ENCODE data around the gene NSUN2. TPM values are rescaled to one million over a fixed set of nuclear protein-coding genes. Genes with fewer than 3 reads are reported as not detected.

NSUN2 gene
- polyA plus RNA-seq, 3 donors = 24.4 to 63.4 (median 25.6) TPM

DNA sequence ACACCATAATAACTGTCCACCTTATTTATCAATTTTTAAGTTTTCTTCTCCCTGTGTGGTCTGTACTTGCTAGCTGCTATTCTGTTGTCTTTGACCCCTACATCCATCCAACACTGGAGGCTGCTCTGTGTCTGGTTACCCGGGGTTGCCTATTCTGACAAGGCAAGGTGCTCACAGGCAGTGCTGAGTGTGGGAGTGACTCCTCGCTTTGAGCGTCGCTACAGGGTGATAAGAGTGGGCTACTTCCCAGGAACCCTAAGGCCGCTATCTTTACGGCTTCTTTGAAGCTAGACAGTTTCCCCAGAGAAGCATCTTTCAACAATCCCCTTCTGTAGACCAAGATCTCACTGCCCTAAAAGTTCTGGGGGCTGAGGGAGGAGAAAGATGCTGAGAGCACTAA is 35.3 kb downstream of the NSUN2 start:
- Mint-ChIP-seq H3K27ac (peak overlapping the region in 1 of 7 donors; percentile 62), H3K9me3 (peaks cover 0 to 1% (median 0%) of the 10 kb centered on the region in 7 donors), H3K36me3 (peaks cover 66 to 72% of the 10 kb centered on the region in 2 donors), H3K27me3 (ENCODE audit: low read depth in 3 of 3) (peaks cover 0 to 4% (median 0%) of the 10 kb centered on the region in 3 donors), H3K4me1 (peaks cover 4% of the 10 kb centered on the region), H3K4me3 (no peak overlapping the region)
- Histone ChIP-seq H3K27me3 (ENCODE audit: control insufficient read depth in 2 of 2, insufficient read depth in 2 of 2, low read length in 2 of 2) (no peaks in the 10 kb centered on the region), H3K36me3 (replicated peaks in 1 of 2; ENCODE audit: control insufficient read depth in 1 of 2, insufficient read depth in 2 of 2, low read length in 2 of 2) (peaks cover 46 to 64% of the 10 kb centered on the region in 2 donors), H3K27ac (ENCODE audit: low read depth in 1 of 2, low read length in 2 of 2) (no peak overlapping the region), H3K4me2 (replicated peaks; ENCODE audit: extremely low read depth, low read length, poor library complexity, severe bottlenecking) (no peak overlapping the region), H3K4me1 (ENCODE audit: control insufficient read depth in 1 of 2, insufficient read depth in 2 of 2, low read length in 2 of 2) (no peaks in the 10 kb centered on the region), H2AFZ (ENCODE audit: insufficient read depth, low read depth, low read length, poor library complexity, severe bottlenecking) (no peak overlapping the region), H4K20me1 (ENCODE audit: insufficient read depth, low read length) (no peaks in the 10 kb centered on the region), H3K4me3 (replicated peaks in 1 of 3; ENCODE audit: low read depth in 2 of 3, low read length in 3 of 3) (no peak overlapping the region), H3K9me3 (replicated peaks in 1 of 2; ENCODE audit: control insufficient read depth in 1 of 2, insufficient read depth in 1 of 2, low read length in 2 of 2) (no peaks in the 10 kb centered on the region), H3K79me2 (ENCODE audit: insufficient read depth, low read length) (no peaks in the 10 kb centered on the region), H3K9ac (ENCODE audit: insufficient read depth, low read length, poor library complexity, severe bottlenecking) (no peak overlapping the region)
- TF ChIP-seq, protein P1, sequence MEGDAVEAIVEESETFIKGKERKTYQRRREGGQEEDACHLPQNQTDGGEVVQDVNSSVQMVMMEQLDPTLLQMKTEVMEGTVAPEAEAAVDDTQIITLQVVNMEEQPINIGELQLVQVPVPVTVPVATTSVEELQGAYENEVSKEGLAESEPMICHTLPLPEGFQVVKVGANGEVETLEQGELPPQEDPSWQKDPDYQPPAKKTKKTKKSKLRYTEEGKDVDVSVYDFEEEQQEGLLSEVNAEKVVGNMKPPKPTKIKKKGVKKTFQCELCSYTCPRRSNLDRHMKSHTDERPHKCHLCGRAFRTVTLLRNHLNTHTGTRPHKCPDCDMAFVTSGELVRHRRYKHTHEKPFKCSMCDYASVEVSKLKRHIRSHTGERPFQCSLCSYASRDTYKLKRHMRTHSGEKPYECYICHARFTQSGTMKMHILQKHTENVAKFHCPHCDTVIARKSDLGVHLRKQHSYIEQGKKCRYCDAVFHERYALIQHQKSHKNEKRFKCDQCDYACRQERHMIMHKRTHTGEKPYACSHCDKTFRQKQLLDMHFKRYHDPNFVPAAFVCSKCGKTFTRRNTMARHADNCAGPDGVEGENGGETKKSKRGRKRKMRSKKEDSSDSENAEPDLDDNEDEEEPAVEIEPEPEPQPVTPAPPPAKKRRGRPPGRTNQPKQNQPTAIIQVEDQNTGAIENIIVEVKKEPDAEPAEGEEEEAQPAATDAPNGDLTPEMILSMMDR (IDR thresholded peaks at IDR 0.05) = no peak
- WGBS (ENCODE audit: insufficient coverage) = 100% methylated on average over 2 of the region's 6 CpGs
- DNase-seq = no peak
- intact Hi-C loops (cut with micrococcal nuclease) = no loop called here

DNA sequence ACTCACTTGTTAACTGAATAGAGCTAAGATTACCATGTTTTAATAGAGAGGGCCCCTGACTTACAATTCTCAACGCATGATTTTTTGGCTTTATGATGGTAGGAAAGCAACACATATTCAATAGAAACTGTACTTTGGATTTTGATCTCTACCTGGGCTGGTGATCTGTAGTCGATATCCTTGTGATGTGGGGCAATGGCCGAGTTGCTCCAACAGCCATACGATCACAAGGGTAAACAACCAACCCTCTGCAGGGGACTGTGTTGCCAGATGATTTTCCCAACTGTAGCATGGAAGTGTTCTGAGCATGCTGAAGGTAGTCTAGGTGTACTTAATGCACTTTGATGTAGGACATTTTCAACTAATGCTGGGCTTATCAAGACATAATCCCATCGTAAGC is 36.5 kb downstream of the NSUN2 start:
- H3K4me2 ChIP-seq (replicated peaks; ENCODE audit: extremely low read depth, low read length, poor library complexity, severe bottlenecking) = no peak overlapping the region
- no peak overlapping the region for H3K4me3 ChIP-seq (replicated peaks in 1 of 3; ENCODE audit: low read depth in 2 of 3, low read length in 3 of 3)
- no peak overlapping the region for H2AFZ ChIP-seq (ENCODE audit: insufficient read depth, low read depth, low read length, poor library complexity, severe bottlenecking)
- H3K4me1 ChIP-seq (ENCODE audit: control insufficient read depth in 1 of 2, insufficient read depth in 2 of 2, low read length in 2 of 2) = no peaks in the 10 kb centered on the region
- H3K27me3 ChIP-seq (ENCODE audit: control insufficient read depth in 2 of 2, insufficient read depth in 2 of 2, low read length in 2 of 2) = no peaks in the 10 kb centered on the region
- intact Hi-C loops (cut with micrococcal nuclease) = no loop called here
- H4K20me1 ChIP-seq (ENCODE audit: insufficient read depth, low read length) = no peaks in the 10 kb centered on the region
- WGBS (ENCODE audit: insufficient coverage) = 100% methylated on average over 4 of the region's 5 CpGs
- H3K36me3 ChIP-seq (replicated peaks in 1 of 2; ENCODE audit: control insufficient read depth in 1 of 2, insufficient read depth in 2 of 2, low read length in 2 of 2) = peaks cover 34 to 52% of the 10 kb centered on the region in 2 donors
- Mint-ChIP-seq H3K27ac (no peak overlapping the region), H3K36me3 (peaks cover 54 to 60% of the 10 kb centered on the region in 2 donors), H3K4me3 (no peak overlapping the region), H3K9me3 (peaks cover 0 to 1% (median 0%) of the 10 kb centered on the region in 7 donors), H3K4me1 (peaks cover 4% of the 10 kb centered on the region), H3K27me3 (ENCODE audit: low read depth in 3 of 3) (peaks cover 0 to 4% (median under 1%) of the 10 kb centered on the region in 3 donors)
- H3K9ac ChIP-seq (ENCODE audit: insufficient read depth, low read length, poor library complexity, severe bottlenecking) = no peak overlapping the region
- TF ChIP-seq, protein P1 (IDR thresholded peaks at IDR 0.05) = no peak
- no peak overlapping the region for H3K27ac ChIP-seq (ENCODE audit: low read depth in 1 of 2, low read length in 2 of 2)
- H3K79me2 ChIP-seq (ENCODE audit: insufficient read depth, low read length) = no peaks in the 10 kb centered on the region
- DNase-seq = no peak
- H3K9me3 ChIP-seq (replicated peaks in 1 of 2; ENCODE audit: control insufficient read depth in 1 of 2, insufficient read depth in 1 of 2, low read length in 2 of 2) = no peaks in the 10 kb centered on the region

Measured in CD14-positive monocyte (primary cell).